ENCODE measurements around the gene IFNA2. TPM values are rescaled to one million over a fixed set of nuclear protein-coding genes. Genes with fewer than 3 reads are reported as not detected.
A peak's percentile ranks its signal among the peaks of the same experiment; 100 is the strongest.

The IFNA2 gene
- total RNA-seq, 1 donor from 2014 or later = not detected

GRCh38 chr9:21414220-21414940 is 29.2 kb upstream of the IFNA2 start:
- no peak overlapping the region for H3K4me3 ChIP-seq (ENCODE audit: low read depth, low read length)
- TF ChIP-seq CTCF (conservative IDR thresholded peaks at IDR 0.05; ENCODE audit: low read depth, low read length) = no peak
- no peak for DNase-seq (ENCODE audit: low read depth)

- DNase-seq (ENCODE audit: low read depth) = no peak
- peak; percentile 30 for TF ChIP-seq CTCF (conservative IDR thresholded peaks at IDR 0.05; ENCODE audit: low read depth, low read length)
- H3K4me3 ChIP-seq (ENCODE audit: low read depth, low read length) = no peak overlapping the region
These were observed 28.4 kb upstream of the IFNA2 start for GRCh38 chr9:21413624-21414023.

- no peak overlapping the region for H3K4me3 ChIP-seq (ENCODE audit: low read depth, low read length)
- DNase-seq (ENCODE audit: low read depth) = no peak
- no peak for TF ChIP-seq CTCF (conservative IDR thresholded peaks at IDR 0.05; ENCODE audit: low read depth, low read length)
These were observed 28.0 kb upstream of the IFNA2 start for GRCh38 chr9:21413151-21413550.

GRCh38 chr9:21412107-21412506 is 26.9 kb upstream of the IFNA2 start:
- DNase-seq (ENCODE audit: low read depth) = no peak
- TF ChIP-seq CTCF (conservative IDR thresholded peaks at IDR 0.05; ENCODE audit: low read depth, low read length) = no peak
- no peak overlapping the region for H3K4me3 ChIP-seq (ENCODE audit: low read depth, low read length)

- no peak within 1 kb of the TSS for H3K4me3 ChIP-seq (ENCODE audit: low read depth, low read length)
- no peak for TF ChIP-seq CTCF (conservative IDR thresholded peaks at IDR 0.05; ENCODE audit: low read depth, low read length)
- no peak for DNase-seq (ENCODE audit: low read depth)
These were observed 23.6 kb upstream of the IFNA2 start, which contains the start of gene IFNA8 for GRCh38 chr9:21408817-21409216. Gene IFNA8, plus strand, starts transcription at chr9:21409117. Its CDS starts 60 bp downstream, at chr9:21409177.

- no peak for DNase-seq (ENCODE audit: low read depth)
- no peak for TF ChIP-seq CTCF (conservative IDR thresholded peaks at IDR 0.05; ENCODE audit: low read depth, low read length)
These were observed 18.9 kb upstream of the IFNA2 start for GRCh38 chr9:21404146-21404545.

More at GRCh38 chr9:21404146-21404545, 18.9 kb upstream of the IFNA2 start:
- no peak overlapping the region for H3K4me3 ChIP-seq (ENCODE audit: low read depth, low read length)
